ENCODE results near the gene NMNAT2. TPM values are rescaled to one million over a fixed set of nuclear protein-coding genes. Genes with fewer than 3 reads are reported as not detected.
A peak's percentile ranks its signal among the peaks of the same experiment; 100 is the strongest.

The NMNAT2 gene
- total RNA-seq, 1 donor from 2014 or later, result 1.7 TPM

- Histone ChIP-seq H3K27me3 (no peaks in the 10 kb centered on the region), H3K36me3 (no peaks in the 10 kb centered on the region), H3K4me3 (no peak overlapping the region), H3K27ac (no peak overlapping the region), H3K9me3 (no peaks in the 10 kb centered on the region), H3K4me1 (peaks cover 18% of the 10 kb centered on the region)
- no peak for DNase-seq (ENCODE audit: extremely low spot score in 2 of 2)
- intact Hi-C loops (cut with DNase I), result no loop called here
- TF ChIP-seq POLR2A (IDR thresholded peaks at IDR 0.05) (no peak), CTCF (IDR thresholded peaks at IDR 0.05) (no peak), POLR2AphosphoS5 (IDR thresholded peaks at IDR 0.05; ENCODE audit: insufficient read depth in 1 of 2, low read depth in 1 of 2) (no peak)
Observed at GRCh38 chr1:183313063-183313462, 105.1 kb downstream of the NMNAT2 start.

GRCh38 chr1:183310753-183311479 is 107.3 kb downstream of the NMNAT2 start:
- intact Hi-C loops (cut with DNase I), result no loop called here
- Histone ChIP-seq H3K4me3 (no peak overlapping the region), H3K9me3 (no peaks in the 10 kb centered on the region), H3K36me3 (no peaks in the 10 kb centered on the region), H3K27ac (peak overlapping the region; percentile 49), H3K27me3 (no peaks in the 10 kb centered on the region), H3K4me1 (peaks cover 11% of the 10 kb centered on the region)
- no peak for DNase-seq (ENCODE audit: extremely low spot score in 2 of 2)
- TF ChIP-seq CTCF (IDR thresholded peaks at IDR 0.05) (no peak), POLR2AphosphoS5 (IDR thresholded peaks at IDR 0.05; ENCODE audit: insufficient read depth in 1 of 2, low read depth in 1 of 2) (peak in 1 of 2 donors; percentile 49)

- H3K9me3 ChIP-seq, result no peaks in the 10 kb centered on the region
- H3K4me1 ChIP-seq, result peaks cover 11% of the 10 kb centered on the region
- H3K36me3 ChIP-seq, result no peaks in the 10 kb centered on the region
- H3K4me3 ChIP-seq, result no peak overlapping the region
- H3K27ac ChIP-seq, result no peak overlapping the region
- intact Hi-C loops (cut with DNase I), result no loop called here
- TF ChIP-seq POLR2A (IDR thresholded peaks at IDR 0.05) (no peak), POLR2AphosphoS5 (IDR thresholded peaks at IDR 0.05; ENCODE audit: insufficient read depth in 1 of 2, low read depth in 1 of 2) (no peak)
- no peaks in the 10 kb centered on the region for H3K27me3 ChIP-seq
- DNase-seq (ENCODE audit: extremely low spot score in 2 of 2), result no peak
Observed at GRCh38 chr1:183308719-183309118, 109.5 kb downstream of the NMNAT2 start.

GRCh38 chr1:183306317-183307042 is 111.7 kb downstream of the NMNAT2 start:
- TF ChIP-seq CTCF (IDR thresholded peaks at IDR 0.05) (no peak), POLR2AphosphoS5 (IDR thresholded peaks at IDR 0.05; ENCODE audit: insufficient read depth in 1 of 2, low read depth in 1 of 2) (no peak), POLR2A (IDR thresholded peaks at IDR 0.05) (no peak)
- no peaks in the 10 kb centered on the region for H3K27me3 ChIP-seq
- no peak for DNase-seq (ENCODE audit: extremely low spot score in 2 of 2)
- no peaks in the 10 kb centered on the region for H3K36me3 ChIP-seq
- no peaks in the 10 kb centered on the region for H3K9me3 ChIP-seq
- H3K27ac ChIP-seq, result no peak overlapping the region
- H3K4me3 ChIP-seq, result no peak overlapping the region
- peaks cover 24% of the 10 kb centered on the region for H3K4me1 ChIP-seq
- intact Hi-C loops (cut with DNase I), result no loop called here

GRCh38 chr1:183304440-183305107 is 113.6 kb downstream of the NMNAT2 start:
- TF ChIP-seq CTCF (IDR thresholded peaks at IDR 0.05), result no peak
- TF ChIP-seq POLR2A (IDR thresholded peaks at IDR 0.05), result no peak
- no peak for TF ChIP-seq POLR2AphosphoS5 (IDR thresholded peaks at IDR 0.05; ENCODE audit: insufficient read depth in 1 of 2, low read depth in 1 of 2)
- Histone ChIP-seq H3K4me1 (peaks cover 13% of the 10 kb centered on the region), H3K9me3 (no peaks in the 10 kb centered on the region), H3K27ac (no peak overlapping the region), H3K27me3 (no peaks in the 10 kb centered on the region), H3K36me3 (no peaks in the 10 kb centered on the region), H3K4me3 (no peak overlapping the region)
- no peak for DNase-seq (ENCODE audit: extremely low spot score in 2 of 2)
- intact Hi-C loops (cut with DNase I), result no loop called here
